Measurements from ENCODE around the gene CFAP298.
"Not testable (repeated sequence)": the region's sequence is repeated elsewhere in the genome, so short reads cannot be mapped to it uniquely, and the experiment has no call there.

Gene CFAP298

DNA sequence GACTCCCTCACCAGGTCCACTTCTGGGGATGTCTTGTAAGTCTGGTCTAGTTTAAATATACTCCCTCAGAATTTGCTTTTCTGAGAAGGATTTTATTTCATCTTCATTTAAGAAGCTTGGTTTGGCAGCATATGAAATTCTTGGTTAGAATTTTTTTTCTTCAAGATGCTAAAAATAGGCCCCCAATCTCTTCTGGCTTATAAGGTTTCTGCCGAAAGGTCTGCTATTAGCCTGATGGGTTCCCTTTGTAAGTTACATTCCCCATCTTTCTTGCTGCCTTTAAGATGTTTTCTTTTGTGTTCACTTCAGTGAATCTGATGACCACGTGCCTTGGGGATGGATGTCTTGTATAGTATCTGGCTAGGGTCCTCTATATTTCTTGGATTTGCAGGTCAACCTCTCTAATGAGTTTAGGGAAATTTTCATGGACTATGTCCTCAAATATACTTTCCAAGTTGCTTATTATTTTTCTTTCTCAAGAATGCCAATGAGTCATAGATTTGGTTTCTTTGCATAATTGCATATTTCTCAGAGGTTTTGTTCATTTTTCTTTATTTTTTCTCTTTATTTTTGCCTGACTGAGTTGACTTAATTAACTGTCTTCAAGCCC lies 46.2 kb downstream of the CFAP298 start:
- no peak for DNase-seq

DNA sequence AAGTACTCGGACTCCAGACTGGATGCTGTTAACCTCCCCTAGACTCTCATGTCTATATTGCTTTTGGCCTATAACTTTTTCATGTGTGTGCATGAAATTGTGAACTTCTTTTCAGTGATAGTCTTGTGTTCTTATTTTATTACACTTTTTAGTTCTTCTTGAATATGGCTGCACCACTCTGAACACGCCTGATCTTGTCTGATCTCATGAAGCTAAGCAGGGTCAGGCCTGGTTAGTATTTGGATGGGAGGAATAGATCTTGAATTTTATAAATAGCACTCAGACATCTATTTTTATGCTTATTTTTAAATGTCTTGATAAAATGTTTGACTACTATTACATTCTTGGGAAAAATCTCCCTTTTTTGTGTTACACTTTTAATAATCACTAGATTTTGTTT lies 49.3 kb downstream of the CFAP298 start:
- DNase-seq: no peak

DNA sequence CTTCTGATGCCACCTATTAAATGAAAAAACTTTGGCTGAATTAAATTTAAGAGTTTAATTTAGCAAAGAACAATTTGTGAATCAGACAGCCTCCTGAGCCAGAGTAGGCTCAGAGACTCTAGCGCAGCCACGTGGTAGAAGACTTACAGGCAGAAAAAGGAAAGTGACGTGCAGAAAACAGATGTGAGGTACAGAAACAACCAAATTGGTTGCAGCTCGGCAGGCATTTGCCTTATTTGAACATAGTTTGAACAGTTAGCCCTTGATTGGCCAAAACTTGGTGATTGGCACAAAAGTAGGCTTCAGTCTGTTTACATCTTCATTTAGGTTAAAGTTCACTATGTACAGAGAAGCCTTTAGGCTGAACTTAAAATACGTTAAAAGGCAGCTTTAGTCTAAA lies 49.8 kb downstream of the CFAP298 start:
- no peak for DNase-seq

DNA sequence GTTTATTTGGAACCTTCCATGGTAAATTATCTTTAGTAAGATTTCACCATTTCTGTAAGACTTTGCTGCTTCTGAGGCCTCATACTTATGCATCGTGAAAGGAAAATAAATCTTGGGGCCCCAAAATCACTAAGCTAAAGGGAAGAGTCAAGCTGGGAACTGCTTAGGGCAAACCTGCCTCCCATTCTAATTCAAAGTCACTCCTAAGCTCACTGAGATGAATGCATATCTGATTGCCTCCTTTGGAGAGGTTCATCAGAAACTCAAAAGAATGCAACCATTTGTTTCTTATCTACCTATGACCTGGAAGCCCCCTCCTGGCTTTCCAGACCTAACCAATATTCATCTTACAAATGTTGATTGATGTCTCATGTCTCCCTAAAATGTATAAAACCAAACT lies 50.7 kb downstream of the CFAP298 start:
- not testable (repeated sequence) for DNase-seq

DNA sequence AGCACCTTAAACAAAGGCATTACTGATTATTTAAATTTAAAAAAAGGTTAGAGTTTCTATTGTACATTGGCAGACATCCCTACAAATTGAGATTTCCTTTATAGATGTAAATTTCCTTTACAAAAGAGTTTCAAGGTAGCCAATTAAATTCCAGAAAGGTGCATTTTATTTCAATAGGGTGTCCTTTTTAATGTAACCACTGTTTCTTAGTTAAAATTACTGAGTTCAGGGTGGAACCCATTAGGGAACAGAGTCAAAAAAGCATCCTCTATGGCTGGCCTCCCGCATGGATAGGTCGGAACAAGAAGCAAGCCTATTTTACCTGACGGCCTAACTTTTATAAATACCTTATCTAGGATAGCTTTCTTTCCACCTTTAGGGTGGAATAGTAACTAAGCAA lies 51.3 kb downstream of the CFAP298 start:
- DNase-seq: no peak

- no peak for DNase-seq
These were observed 53.1 kb downstream of the CFAP298 start for GRCh38 chr21:32559006-32559610.

DNA sequence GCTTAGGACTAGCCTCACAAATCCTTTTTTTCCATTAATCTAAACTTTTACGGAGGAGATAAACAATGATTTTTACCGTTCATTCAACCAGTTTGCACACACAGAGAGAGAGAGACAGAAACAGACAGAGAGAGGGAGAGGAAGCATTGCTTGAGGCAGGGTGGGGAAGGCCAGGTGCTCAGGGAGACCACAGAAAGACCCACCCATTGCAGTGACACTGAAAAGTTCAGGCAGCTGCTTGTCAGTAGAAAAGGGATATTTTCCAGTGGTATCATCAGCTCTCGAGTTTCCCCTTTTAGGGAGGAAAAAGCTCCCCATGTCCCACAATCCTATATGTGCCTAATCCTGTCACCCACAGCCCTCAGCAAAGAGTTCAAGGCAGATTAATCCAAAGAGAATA lies 54.1 kb downstream of the CFAP298 start:
- DNase-seq: no peak

DNA sequence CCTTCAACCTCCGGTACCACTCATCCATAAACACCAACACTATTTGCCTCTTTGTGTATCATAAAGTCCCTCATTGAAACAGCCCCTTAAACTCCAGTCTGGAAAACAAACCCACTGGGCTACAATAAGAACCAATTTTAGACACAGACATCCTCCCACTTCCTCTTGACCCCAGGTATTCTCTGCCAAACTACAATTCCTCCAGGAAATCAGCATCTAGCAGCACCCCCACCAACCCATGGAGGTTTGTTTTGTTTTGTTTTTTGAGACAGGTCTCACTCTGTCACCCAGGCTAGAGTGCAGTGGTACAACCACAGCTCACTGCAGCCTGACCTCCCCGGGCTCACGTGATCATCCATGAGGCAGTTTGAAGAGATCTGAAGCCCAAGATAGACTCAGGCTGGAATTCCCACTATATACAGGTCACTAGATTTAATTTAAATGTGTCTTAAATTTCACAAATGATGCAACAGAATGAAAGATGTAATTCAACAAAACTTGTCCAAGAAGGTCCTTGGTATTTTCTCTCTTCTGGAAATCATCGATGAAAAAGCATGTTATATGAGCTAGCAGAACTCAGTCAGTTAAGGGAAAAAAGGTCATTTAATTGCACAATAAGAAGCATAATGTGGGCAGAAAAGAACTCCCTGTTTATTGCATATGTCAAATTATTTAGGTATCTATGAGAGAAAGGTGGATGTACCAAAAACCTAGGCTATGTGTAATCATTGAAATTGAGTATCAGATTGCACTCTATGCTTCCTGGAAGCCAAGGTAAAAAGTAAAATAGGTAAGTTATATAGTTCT lies 57.1 kb downstream of the CFAP298 start:
- DNase-seq: no peak

DNA sequence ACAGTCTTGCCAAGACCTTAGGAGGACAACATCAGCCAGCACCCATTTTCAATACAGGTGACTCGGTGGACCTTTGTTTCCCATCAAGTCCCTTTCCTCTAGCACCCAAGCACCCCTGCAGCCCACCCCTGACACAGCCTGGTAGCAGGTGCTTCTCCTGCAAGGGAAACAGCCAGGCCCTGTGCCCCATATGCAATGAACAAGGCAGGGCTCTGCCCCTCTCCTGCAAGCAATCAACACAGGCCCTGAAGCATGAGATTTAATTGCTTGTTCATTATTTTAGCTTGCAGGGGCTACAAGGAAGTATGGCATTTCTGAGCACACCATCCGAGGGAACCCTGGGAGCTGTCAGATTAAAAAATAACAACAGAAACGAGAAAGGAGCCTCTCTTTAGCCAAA lies 62.3 kb downstream of the CFAP298 start:
- DNase-seq: no peak

GRCh38 chr21:32549440-32549839 lies 62.7 kb downstream of the CFAP298 start:
- no peak for DNase-seq

All from activated CD8-positive, alpha-beta memory T cell treated with anti-CD3 and anti-CD28 coated beads, Interleukin-2, amount 50 U/mL, for 48 hours (primary cell).